Erythroblast (primary cell): ENCODE data around the gene UBE2V1.

Source experiments
- GATA1 ChIP-seq: IDR thresholded peaks from 2 replicates; pipeline ENCODE4 v1.6.1; 2011; ENCODE audit warnings: low read depth, mild to moderate bottlenecking, control low read depth, low read length, moderate library complexity
- POLR2A ChIP-seq: IDR thresholded peaks from 2 replicates; pipeline ENCODE4 v1.6.1; 2011; ENCODE audit warnings: mild to moderate bottlenecking, low read length

DNA sequence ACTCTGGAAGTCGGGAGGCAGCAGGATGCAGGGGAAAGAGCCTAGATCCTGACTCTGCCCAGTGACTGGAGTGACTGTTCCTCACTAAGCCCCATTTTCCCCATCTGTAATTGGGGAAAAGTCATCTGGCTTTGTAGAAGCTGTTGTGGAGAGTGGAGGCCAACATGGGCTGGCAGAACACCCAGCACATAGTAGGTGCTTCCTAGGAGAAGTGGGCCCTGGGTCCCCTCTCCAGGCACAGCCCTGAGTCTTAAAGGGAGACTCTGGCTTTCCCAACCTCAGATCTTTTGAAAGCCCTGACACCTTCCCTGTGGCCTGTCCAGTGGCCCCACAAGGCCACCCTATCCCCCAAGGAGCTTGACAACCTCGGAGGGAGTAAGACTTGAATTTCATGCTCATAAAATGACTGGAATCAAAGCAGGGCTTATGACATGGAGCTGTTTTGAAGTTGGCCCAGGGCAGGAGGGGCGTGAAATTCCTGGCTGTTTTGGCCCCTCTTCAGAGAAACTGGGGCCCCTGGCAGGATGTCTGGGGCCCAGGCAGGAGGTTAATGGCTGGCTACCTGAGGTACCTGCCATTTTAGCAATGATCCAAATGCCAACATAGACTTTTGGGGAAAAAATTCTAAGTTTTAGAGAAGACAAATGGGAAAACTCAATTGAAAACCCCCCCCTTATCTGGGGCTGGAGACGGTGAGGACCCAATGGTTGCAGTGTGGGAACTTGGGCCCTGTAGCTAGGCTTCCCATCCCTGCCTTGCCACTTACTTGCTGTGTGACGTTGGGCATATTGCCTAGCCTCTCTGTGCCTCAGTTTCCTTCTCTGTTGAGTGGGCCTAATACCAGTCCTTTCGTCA lies 51.6 kb downstream of the UBE2V1 start:
- no peak for TF ChIP-seq POLR2A
- TF ChIP-seq GATA1, result no peak
